ENCODE data around the gene PDLIM7.

GRCh38 chr5:177468329-177468684, 29.1 kb downstream of the PDLIM7 start:
- TF ChIP-seq CTCF (IDR thresholded peaks at IDR 0.05) (no peak), ZFX (IDR thresholded peaks at IDR 0.05; ENCODE audit: borderline replicate concordance) (no peak)
